Stimulated activated CD8-positive, alpha-beta memory T cell treated with anti-CD3 and anti-CD28 coated beads, Interleukin-15, amount 100 ng/mL, for 48 hours (primary cell): ENCODE measurements around the gene STYX.

ENCODE experiments used
- DNase-seq, 2 donors: peaks; one replicate each; pipeline ENCODE4 v3.0.0-alpha.2; 2020; ENCODE audit warnings: low read depth in 2 of 2

STYX gene

GRCh38 chr14:52729925-52730708, at the start of gene STYX:
Gene STYX (plus strand): TSS chr14:52730166. CDS start chr14:52730475, 309 bp downstream.
- DNase-seq: peak; percentile 99 to 100

- no peak for DNase-seq
Measured at GRCh38 chr14:52683985-52684520, 45.9 kb upstream of the STYX start.

GRCh38 chr14:52686176-52686575, 43.8 kb upstream of the STYX start:
- no peak for DNase-seq

- DNase-seq: no peak
Measured at GRCh38 chr14:52690983-52691760, 38.8 kb upstream of the STYX start.

- DNase-seq: no peak
Measured at GRCh38 chr14:52692248-52692962, 37.6 kb upstream of the STYX start.

- DNase-seq: no peak
Measured at GRCh38 chr14:52693036-52693435, 36.9 kb upstream of the STYX start.

GRCh38 chr14:52693532-52693931, 36.4 kb upstream of the STYX start:
- DNase-seq: no peak

GRCh38 chr14:52694761-52695480, 35.0 kb upstream of the STYX start:
- DNase-seq: peak; percentile 33 to 47

GRCh38 chr14:52695481-52696091, 34.4 kb upstream of the STYX start, which contains the start of gene ERO1A:
Gene ERO1A (minus strand): TSS chr14:52695558. CDS start chr14:52695481, 77 bp downstream.
- peak; percentile 54 to 66 for DNase-seq

GRCh38 chr14:52700701-52701172, 29.2 kb upstream of the STYX start:
- no peak for DNase-seq

- DNase-seq: no peak
Measured at GRCh38 chr14:52701223-52701622, 28.7 kb upstream of the STYX start.

- DNase-seq: no peak
Measured at GRCh38 chr14:52703225-52703624, 26.7 kb upstream of the STYX start.

GRCh38 chr14:52703664-52704063, 26.3 kb upstream of the STYX start:
- DNase-seq: no peak

- peak; percentile 25 to 32 for DNase-seq
Measured at GRCh38 chr14:52706286-52706685, 23.7 kb upstream of the STYX start.

GRCh38 chr14:52706724-52707706, 23.0 kb upstream of the STYX start, which contains the start of gene PSMC6:
Gene PSMC6 (plus strand): TSS chr14:52707200. CDS start chr14:52707220, 20 bp downstream.
- DNase-seq: peak; percentile 90 to 92

GRCh38 chr14:52711666-52712065, 18.3 kb upstream of the STYX start:
- DNase-seq: no peak

- no peak for DNase-seq
Measured at GRCh38 chr14:52716155-52716554, 13.8 kb upstream of the STYX start.

- DNase-seq: no peak
Measured at GRCh38 chr14:52723514-52724359, 6.2 kb upstream of the STYX start.

- DNase-seq: no peak
Measured at GRCh38 chr14:52724360-52724644, 5.7 kb upstream of the STYX start.
